ENCODE data around the gene CLEC18C.
"Not testable (repeated sequence)": the region's sequence is repeated elsewhere in the genome, so short reads cannot be mapped to it uniquely, and the experiment has no call there.

The CLEC18C gene

DNA sequence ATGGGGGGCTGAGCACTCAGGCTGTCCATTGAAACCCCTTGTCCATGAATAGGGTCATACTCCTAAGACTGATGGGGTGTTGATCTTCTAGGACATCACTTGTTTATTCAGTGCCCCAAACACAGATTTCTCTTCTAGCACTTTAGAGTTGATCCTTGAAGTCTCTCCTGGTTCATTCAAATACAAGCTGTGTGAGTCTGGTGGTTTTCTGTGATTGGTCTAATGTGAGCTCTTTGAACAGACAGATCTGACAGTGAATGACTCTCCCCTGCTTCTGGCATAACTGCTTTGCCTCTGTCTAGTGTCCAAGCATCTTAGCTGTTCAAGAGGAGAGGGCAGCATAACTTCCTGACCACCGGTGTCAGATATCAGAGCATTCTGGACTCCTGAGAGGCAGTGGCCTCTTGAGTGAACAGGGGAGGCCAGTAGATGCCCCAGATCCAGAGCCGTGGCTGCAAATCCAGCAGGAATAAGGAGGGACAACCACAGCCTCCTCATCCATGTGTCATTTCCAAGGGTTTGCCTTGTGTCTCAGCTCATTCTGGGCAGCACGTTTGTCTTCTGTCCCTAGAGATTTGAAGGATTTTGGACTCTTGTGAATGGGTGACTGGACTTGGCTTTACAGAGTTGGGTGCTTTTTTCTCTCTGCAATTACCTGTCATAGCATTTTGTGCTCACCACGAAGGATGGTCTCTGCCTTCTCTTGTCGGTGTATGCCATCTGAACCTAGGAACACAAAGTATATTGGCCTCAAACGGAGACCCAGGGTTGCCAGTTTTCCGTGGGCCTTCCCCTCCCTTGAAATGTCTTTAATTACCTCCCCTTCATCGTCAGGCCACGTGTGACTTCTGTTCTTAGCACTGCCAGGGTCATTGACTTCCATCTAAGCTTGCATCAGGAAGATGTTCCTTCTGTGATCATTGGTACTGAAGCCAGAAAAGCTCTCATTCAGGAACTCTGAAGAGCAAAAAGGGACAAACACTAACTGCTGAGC lies 13.9 kb upstream of the CLEC18C start:
- no peak for DNase-seq

DNA sequence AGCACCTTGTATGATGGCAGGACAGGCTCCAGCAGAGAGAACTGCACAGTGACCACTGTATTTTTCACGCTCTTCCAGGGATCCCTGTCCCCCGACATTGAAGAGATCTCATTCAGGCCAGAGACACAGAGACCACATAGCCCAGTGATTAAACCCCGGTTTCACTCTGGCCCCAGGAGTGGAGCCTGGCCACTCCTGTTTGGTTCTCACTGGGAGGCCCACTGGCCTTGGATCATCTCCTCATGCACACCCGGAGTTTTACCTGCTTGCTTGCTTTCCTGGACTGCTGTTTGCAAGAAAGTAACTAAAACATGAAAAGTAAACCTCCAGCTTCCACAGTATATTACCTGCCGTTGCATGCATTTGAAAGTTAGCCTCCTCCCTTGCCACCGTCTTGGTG lies 13.2 kb upstream of the CLEC18C start:
- no peak for DNase-seq

DNA sequence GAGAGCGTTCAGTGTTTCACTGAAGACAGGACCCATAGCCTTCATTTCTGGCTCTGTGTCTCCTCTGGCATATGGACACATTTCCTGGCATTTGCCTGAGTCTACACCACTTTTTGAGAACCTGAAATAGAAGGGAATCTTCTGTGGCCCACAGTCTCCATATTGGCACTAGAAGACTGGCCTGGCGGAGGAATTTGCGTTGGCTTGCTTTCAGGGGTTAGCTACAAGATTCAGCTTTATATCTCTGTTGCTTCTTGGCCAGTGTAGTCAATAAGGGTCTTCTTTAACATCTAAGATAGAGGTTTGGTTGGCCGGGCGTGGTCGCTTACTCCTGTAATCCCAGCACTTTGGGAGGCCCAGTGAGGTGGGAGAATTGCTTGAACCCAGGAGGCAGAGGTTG lies 12.8 kb upstream of the CLEC18C start:
- no peak for DNase-seq

DNA sequence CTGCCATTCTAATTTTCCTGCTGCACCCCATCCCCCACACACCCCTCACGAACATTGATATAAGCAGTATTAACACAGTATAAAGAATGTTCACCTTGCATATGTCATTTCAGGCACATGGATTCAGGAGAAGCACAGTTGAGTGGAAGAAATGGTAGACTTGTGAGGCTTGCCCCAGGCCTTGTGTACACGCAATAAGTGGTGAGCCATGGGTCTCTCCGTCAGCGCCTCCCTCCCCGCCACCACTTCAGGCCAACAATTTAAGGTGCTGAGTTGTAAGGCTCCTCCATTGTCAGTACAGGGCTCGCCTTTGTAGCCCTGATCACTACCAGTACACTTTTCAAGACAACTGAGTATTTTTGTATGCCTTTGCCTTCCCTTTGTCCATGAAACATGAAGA lies 12.2 kb upstream of the CLEC18C start:
- no peak for DNase-seq

DNA sequence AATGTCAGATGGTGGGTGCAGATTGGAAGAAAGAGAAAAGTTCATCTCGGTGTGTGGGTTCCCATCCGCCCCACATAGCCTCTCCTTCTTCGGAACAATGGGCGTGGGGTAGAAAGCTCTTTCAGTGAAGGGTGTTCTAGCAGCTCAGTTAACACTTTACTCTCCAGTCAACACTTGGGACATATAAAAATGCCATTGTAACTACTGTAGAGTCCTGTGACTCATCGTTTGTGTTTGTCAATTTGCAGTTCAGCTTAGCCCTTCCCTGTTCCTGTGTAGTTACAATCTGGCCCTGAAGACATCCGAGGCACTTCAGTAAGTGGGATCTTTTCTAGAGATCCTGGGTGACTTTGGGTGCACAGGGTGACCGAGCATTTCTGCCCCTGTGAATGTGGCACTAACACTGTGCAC lies 11.5 kb upstream of the CLEC18C start:
- DNase-seq = no peak

DNA sequence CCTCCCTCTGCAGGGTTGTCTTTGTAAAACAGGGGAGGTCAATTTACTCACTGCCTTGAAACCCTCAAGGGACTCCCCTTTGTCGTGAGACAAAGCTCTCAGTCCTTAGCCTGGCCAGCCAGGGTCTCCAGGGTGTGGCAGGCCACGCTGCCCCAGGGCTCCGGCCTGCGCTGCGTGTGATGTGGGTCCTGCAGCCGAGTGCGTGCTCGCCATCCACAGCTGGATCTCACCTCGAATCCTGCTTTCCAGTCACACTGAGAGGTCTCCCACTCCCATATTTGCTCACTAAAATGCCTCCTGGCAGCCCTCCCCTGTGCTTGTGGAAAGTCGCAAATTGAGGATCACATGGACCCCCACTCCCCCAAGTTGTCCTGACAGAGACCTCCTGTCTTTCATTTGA lies 10.0 kb upstream of the CLEC18C start:
- no peak for DNase-seq

DNA sequence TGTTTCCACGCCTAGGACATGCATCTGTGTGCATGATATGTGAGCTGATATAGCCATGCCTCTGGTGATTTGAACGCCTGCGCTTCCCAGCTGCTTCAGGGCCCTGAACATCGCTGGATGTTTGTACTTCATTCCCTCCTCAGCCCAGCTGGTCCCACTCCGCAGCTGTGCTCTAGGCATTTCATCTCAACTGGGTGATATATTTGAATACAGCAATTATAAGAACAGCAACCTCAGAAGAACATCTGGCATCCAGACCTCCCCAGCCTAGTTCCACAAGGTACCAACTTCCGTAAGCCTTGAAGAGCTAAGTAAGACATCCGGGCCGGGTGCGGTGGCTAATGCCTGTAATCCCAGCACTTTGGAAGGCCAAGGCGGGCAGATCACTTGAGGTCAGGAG lies 6.9 kb upstream of the CLEC18C start:
- DNase-seq = not testable (repeated sequence)

DNA sequence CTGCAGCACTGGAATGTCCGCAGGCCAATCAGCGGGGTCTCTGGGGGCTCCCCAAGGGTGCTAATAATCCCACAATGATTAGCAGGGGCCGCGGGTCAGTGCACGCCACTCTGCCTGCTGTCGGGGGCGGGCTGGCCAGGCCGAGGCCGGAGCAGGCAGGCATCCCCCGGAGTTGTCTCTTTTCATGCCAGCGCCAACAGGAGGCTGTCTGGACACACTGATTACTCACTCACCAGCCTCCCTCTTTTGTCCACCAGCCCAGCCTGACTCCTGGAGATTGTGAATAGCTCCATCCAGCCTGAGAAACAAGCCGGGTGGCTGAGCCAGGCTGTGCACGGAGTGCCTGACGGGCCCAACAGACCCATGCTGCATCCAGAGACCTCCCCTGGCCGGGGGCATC lies 329 bp downstream of the CLEC18C start:
- DNase-seq = not testable (repeated sequence)

DNA sequence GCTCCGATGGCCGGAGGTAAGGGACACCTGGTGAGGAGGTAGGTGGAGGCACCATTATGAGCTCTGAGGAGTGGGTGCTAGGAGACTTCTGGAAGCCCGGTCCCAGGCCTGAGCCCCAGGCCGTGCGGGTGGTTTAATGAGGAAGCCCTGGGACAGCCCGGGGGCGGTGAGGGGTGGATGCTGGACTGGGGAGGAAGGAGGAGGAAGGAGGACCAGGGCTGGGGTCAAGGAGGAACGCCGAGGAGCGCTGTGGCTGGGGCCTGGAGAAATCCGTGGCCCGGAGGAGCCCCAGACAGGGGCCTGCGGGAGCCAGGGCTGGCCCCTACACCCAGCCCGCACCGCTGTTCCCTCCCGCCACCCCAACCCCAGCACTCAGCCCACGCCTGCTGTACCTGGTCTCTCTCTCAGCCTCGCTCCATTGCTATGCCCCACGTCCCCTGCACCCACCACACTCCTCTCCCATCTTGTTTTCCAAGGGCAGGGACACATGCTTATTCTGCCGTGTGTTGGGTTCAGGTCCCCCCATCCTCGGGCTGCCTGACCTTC lies 873 bp downstream of the CLEC18C start:
- DNase-seq = not testable (repeated sequence)

DNA sequence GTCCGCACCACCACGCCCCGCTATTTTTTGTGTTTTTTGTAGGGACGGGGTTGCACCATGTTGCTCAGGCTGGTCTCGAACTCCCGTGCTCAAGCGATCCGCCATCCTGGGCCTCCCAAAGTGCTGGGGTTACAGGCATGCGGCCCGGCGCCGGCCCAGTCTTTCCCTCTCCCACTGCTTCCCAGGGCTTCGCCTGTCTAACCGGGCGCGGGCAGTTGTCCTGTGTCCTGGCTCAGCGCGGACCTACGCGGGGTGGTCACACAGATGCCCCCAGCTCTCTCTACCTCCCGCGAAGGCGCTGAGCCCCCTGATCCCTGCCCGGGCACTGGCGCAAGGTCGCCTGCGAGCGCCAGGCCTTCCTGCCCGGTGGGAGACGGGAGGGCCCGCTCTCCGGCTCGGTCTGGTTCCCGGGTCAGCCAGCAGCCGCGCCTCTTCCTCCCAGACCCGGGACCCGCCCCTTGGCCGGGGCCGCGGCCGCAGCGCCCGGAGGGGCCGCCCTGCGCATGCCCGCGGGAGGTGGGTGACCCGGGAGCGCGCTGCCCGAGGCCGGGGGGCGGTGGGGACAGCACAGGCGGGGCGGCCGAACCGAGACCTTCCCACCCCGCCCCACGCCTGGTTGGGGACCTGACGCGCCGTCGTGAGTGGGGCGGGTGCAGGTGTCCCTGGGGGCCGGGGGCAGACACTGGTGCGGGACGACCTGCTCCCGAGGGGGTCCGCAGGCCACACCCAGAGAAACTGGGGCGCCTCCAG lies 14.4 kb downstream of the CLEC18C start:
- DNase-seq = not testable (repeated sequence)

DNA sequence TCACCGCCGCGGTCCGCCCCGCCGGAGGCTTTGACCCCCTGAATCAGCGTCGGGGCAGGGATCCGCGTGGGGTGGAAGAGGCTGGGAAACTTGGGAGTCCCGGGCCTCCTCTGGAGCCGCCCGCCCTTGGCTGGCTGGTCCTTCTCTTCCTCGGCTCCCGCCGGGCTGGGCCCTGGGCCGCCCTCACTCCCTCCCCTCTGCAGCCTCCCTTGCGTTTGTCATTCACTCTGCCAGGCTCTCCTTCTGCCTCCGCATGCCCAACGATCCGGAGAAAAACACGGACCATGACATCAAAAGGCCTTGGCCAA lies 15.0 kb downstream of the CLEC18C start:
- not testable (repeated sequence) for DNase-seq

DNA sequence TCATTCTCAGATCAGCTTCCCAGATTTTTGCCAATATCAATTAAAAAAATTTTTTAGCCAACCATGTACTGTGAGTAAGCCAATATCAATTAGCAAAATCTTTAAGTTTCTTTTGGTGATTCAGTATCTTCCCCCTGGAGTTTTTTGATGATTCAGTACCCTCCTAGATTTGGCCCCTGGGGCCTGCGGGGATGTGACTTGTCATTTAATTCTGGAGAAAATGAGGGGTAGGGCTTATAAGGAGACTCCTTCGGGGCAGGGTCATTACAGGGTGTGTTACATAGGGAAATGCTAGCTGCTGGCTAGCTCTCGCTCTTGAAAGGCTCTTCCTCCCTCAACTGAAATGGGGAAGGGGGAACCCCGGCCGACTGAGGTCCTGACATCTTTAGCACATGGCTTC lies 17.0 kb downstream of the CLEC18C start:
- DNase-seq = not testable (repeated sequence)

DNA sequence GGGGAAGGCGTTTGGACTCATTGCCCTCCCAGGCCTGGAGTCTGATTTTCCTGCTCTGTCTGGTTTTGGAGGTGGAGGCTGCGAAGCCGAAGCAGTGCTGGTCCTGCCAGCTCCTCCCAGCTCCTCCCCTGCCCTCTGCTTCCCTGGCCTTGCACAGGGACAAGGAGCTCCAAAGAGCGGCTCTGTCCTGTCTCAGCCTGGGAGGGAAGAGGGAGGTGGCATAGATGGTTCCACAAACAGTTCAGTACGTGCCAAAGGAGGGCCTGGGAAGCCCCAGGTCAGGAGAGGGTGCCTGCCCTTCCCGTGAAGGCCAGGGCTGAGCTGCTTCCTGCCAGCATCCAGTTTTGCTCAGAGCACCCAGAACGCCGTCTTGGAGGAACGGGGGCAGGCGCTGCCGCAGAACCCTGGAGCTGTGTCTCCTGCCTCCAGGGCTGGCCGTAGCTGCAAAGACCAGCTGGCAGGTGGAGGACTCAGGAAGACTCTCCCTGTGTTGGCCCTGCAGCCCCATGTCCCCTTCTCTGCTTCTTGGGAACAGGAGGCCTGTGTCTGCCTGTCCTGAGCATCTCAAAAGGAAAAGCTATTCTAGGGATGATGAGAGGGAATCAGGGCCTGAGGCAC lies 23.2 kb downstream of the CLEC18C start:
- DNase-seq = not testable (repeated sequence)

DNA sequence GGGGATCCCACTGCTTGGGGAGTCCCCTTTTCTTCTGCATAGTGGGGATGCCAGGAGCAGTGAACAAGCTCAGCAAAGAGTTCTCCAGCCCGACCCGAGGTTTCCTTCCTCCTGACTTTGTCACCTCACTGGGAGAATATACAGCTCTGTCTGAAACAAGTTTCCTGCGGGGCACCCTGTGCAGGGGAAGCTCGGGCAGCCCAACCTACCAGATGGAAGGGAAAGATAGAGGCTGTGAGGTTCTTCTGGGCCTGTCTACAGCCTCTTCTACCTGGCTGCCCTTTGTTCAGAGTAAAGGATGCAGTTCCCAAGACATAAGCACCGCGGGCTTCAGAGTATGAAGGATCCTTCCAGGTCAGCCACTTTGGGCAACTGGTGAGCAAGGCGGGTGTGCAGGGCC lies 24.0 kb downstream of the CLEC18C start:
- not testable (repeated sequence) for DNase-seq

DNA sequence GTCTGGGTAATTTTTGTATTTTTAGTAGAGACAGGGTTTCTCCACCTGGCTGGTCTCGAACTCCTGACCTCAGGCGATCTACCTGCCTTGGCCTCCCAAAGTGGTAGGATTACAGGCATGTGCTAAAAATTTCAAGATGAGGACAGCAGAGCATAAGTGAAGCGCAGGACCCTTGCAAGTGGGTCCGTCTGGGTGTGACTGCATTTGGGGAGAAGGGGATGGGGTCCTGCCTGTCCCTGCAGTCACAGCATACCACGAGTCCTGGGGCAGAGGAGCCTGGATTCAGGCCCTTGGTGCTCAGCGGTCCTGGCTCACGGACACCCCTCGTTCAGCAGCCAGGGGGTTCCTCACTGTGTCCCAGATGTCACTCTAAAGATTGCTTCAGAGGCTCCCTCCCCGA lies 24.6 kb downstream of the CLEC18C start:
- DNase-seq = not testable (repeated sequence)

DNA sequence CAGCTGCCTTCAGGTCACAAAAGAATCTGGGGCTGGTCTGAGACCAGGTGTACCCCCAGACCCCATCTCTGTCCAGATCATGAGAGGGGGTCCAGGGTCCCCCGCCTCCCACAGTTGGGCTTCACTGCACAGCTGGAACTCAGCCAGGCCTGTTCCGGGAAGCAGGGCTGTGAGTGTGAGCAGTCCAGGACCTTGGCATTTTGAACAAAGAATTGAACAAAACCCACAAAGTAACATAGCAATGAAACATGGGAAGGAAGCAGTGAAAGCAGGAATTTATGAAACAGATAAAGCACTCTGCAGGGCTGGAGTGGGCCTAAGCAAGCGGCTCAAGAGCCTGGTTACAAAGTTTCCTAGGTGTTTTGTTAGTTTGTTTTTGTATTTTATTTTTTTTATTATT lies 25.1 kb downstream of the CLEC18C start:
- DNase-seq = not testable (repeated sequence)

DNA sequence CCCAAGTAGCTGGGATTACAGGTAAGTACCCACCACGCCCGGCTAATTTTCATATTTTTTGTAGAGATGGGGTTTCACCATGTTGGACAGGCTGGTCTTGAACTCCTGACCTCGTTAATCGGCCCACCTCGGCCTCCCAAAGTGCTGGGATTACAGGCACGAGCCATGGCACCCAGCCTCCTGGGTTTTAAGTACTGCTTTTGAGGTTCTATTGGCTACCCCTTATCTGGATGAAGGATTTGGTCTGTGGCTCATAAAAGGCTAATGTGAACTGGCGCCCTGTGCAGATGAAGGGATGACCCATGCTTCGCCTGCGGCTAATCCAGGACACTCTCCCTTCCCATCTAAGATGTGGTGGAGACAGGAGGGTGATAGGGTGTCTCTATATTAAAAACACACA lies 25.6 kb downstream of the CLEC18C start:
- DNase-seq = not testable (repeated sequence)

DNA sequence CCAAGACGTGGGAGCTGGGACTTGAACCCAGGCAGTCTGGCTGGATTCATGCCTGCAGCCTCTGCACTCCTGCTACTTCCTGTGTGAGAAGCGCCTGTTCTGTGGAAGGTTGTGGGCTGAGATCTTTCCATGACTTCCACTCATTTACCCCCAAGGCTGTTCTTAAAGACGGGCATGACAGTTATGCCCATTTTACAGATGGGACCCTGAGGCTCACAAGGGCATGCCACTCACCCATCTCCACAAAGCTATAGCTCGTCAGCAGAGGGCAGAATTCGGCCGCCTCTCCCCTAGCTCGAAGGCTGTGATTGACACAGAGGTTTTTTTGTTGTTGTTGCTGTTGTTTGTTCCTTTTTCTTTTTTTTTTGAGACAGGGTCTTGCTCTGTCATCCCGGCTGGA lies 26.5 kb downstream of the CLEC18C start:
- not testable (repeated sequence) for DNase-seq

DNA sequence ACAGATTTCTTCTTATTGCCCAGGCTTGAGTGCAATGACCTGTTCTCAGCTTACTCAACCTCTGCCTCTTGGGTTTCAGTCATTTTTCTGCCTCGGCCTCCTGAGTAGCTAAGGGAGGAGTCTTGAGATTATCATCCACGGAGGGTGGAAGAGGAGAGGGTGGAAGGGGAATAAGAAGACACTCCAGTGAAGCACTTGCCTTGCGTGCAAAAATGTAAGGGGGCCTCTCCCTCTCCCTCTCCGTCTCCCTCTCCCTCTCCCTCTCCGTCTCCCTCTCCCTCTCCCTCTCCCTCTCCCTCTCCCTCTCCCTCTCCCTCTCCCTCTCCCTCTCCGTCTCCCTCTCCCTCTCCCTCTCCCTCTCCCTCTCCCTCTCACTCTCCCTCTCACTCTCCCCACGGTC lies 29.9 kb downstream of the CLEC18C start:
- DNase-seq = not testable (repeated sequence)

DNA sequence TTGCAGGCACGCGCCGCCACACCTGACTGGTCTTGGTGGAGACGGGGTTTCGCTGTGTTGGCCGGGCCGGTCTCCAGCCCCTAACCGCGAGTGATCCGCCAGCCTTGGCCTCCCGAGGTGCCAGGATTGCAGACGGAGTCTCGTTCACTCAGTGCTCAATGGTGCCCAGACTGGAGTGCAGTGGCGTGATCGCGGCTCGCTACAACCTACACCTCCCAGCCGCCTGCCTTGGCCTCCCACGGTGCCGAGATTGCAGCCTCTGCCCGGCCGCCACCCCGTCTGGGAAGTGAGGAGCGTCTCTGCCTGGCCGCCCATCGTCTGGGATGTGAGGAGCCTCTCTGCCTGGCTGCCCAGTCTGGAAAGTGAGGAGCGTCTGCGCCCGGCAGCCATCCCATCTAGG lies 30.4 kb downstream of the CLEC18C start:
- not testable (repeated sequence) for DNase-seq

DNA sequence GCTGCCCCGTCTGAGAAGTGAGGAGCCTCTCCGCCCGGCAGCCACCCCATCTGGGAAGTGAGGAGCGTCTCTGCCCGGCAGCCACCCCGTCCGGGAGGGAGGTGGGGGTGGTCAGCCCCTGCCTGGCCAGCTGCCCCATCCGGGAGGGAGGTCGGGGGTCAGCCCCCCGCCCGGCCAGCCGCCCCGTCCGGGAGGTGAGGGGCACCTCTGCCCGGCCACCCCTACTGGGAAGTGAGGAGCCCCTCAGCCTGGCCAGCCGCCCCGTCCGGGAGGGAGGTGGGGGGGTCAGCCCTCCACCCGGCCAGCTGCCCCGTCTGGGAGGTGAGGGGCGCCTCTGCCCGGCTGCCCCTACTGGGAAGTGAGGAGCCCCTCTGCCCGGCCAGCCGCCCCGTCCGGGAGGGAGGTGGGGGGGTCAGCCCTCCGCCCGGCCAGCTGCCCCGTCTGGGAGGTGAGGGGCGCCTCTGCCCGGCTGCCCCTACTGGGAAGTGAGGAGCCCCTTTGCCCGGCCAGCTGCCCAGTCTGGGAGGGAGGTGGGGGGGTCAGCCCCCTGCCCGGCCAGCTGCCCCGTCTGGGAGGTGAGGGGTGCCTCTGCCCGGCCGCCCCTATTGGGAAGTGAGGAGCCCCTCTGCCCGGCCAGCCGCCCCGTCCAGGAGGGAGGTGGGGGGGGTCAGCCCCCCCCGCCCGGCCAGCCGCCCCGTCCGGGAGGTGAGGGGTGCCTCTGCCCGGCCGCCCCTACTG lies 31.2 kb downstream of the CLEC18C start:
- DNase-seq = not testable (repeated sequence)

DNA sequence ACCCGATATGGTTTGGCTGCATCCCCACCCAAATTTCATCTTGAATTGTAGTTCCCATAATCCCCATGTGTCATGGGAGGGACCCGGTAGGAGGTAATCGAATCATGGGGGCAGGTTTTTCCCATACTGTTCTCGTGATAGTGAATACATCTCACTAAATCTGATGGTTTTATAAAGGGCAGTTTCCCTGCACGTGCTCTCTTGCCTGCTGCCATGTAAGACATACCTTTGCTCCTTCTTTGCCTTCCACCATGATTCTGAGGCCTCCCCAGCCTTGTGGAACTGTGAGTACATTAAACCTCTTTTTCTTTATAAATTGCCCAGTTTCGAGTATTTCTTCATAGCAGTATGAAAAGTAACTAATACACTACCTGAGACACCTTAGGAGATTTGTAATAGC lies 32.8 kb downstream of the CLEC18C start:
- DNase-seq = not testable (repeated sequence)

DNA sequence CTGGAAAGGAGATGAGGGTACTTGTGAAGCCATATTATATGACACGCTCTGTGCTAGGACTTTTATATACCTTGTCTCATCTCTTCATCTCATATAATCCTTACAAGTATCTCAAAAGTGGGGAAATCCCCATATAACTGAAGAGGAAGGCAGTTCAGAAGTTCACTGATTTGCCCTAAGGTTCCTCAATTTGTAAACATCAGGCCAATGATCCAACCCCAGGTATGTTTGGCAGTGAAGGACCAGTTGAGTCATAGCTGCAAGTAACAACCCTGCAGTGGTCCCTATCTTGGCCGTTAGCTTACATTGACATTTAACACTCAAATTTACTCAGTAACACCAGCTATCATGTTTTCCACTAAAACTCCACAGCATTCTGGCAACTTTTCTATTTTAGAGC lies 45.0 kb downstream of the CLEC18C start:
- not testable (repeated sequence) for DNase-seq
